Measurements from ENCODE around the gene TRRAP.
A peak's percentile ranks its signal among the peaks of the same experiment; 100 is the strongest.

Gene TRRAP

GRCh38 chr7:98943336-98943735 lies 65.0 kb downstream of the TRRAP start:
- Histone ChIP-seq H2BK12ac (ENCODE audit: low read length in 2 of 2) (no peak overlapping the region), H4K91ac (ENCODE audit: low read length) (no peak overlapping the region), H2BK5ac (ENCODE audit: low read depth, low read length, poor library complexity, severe bottlenecking) (no peak overlapping the region), H3K4ac (ENCODE audit: low read depth in 1 of 2, low read length in 2 of 2) (no peak overlapping the region), H3K27me3 (ENCODE audit: control insufficient read depth in 1 of 2, insufficient read depth in 1 of 2, low read length in 2 of 2) (no peaks in the 10 kb centered on the region), H3K4me1 (ENCODE audit: control insufficient read depth, insufficient read depth, low read depth, low read length) (peaks cover 3% of the 10 kb centered on the region), H2AFZ (ENCODE audit: low read depth, low read length) (no peak overlapping the region), H3K4me3 (ENCODE audit: insufficient read depth in 1 of 2, low read depth in 1 of 2, low read length in 2 of 2) (no peak overlapping the region), H3K14ac (ENCODE audit: low read length in 2 of 2) (no peak overlapping the region), H3K4me2 (ENCODE audit: low read length, poor library complexity, severe bottlenecking) (no peak overlapping the region), H3K9me3 (ENCODE audit: control insufficient read depth, low read length) (no peaks in the 10 kb centered on the region), H4K8ac (ENCODE audit: low read length) (no peak overlapping the region), H2AK5ac (ENCODE audit: low read length, severe bottlenecking) (no peak overlapping the region), H2BK120ac (ENCODE audit: low read depth, low read length) (no peak overlapping the region), H3K9ac (ENCODE audit: low read length) (no peak overlapping the region), H3K18ac (ENCODE audit: low read depth in 1 of 2, low read length in 2 of 2) (no peak overlapping the region), H3K27ac (ENCODE audit: low read length, poor library complexity, severe bottlenecking) (no peak overlapping the region), H2BK15ac (ENCODE audit: low read depth, poor library complexity, severe bottlenecking) (no peak overlapping the region), H3K36me3 (ENCODE audit: control insufficient read depth in 1 of 2, insufficient read depth in 2 of 2, low read depth in 1 of 2, low read length in 2 of 2) (peaks cover 54 to 92% of the 10 kb centered on the region in 2 experiments), H3K23ac (ENCODE audit: low read length in 2 of 2) (no peak overlapping the region), H3K79me1 (replicated peaks; ENCODE audit: low read length, poor library complexity, severe bottlenecking) (peaks cover 43% of the 10 kb centered on the region)
- no peak for DNase-seq
- WGBS, result over 99% methylated on average over 5 of the region's 6 CpGs

GRCh38 chr7:98944386-98944785 lies 66.1 kb downstream of the TRRAP start:
- no peak overlapping the region for H4K91ac ChIP-seq (ENCODE audit: low read length)
- peaks cover 46% of the 10 kb centered on the region for H3K79me1 ChIP-seq (replicated peaks; ENCODE audit: low read length, poor library complexity, severe bottlenecking)
- H2AFZ ChIP-seq (ENCODE audit: low read depth, low read length), result no peak overlapping the region
- no peak overlapping the region for H3K27ac ChIP-seq (ENCODE audit: low read length, poor library complexity, severe bottlenecking)
- DNase-seq, result no peak
- no peak overlapping the region for H4K8ac ChIP-seq (ENCODE audit: low read length)
- H2BK120ac ChIP-seq (ENCODE audit: low read depth, low read length), result no peak overlapping the region
- WGBS, result 92% methylated on average over 4 of the region's 4 CpGs
- no peak overlapping the region for H3K4ac ChIP-seq (ENCODE audit: low read depth in 1 of 2, low read length in 2 of 2)
- no peak overlapping the region for H3K4me3 ChIP-seq (ENCODE audit: insufficient read depth in 1 of 2, low read depth in 1 of 2, low read length in 2 of 2)
- H3K23ac ChIP-seq (ENCODE audit: low read length in 2 of 2), result no peak overlapping the region
- no peak overlapping the region for H2BK5ac ChIP-seq (ENCODE audit: low read depth, low read length, poor library complexity, severe bottlenecking)
- H2AK5ac ChIP-seq (ENCODE audit: low read length, severe bottlenecking), result no peak overlapping the region
- no peak overlapping the region for H2BK12ac ChIP-seq (ENCODE audit: low read length in 2 of 2)
- no peak overlapping the region for H2BK15ac ChIP-seq (ENCODE audit: low read depth, poor library complexity, severe bottlenecking)
- H3K4me2 ChIP-seq (ENCODE audit: low read length, poor library complexity, severe bottlenecking), result no peak overlapping the region
- peaks cover 3% of the 10 kb centered on the region for H3K4me1 ChIP-seq (ENCODE audit: control insufficient read depth, insufficient read depth, low read depth, low read length)
- peaks cover 62 to 92% of the 10 kb centered on the region in 2 experiments for H3K36me3 ChIP-seq (ENCODE audit: control insufficient read depth in 1 of 2, insufficient read depth in 2 of 2, low read depth in 1 of 2, low read length in 2 of 2)
- H3K9ac ChIP-seq (ENCODE audit: low read length), result no peak overlapping the region
- no peak overlapping the region for H3K18ac ChIP-seq (ENCODE audit: low read depth in 1 of 2, low read length in 2 of 2)
- no peaks in the 10 kb centered on the region for H3K9me3 ChIP-seq (ENCODE audit: control insufficient read depth, low read length)
- no peak overlapping the region for H3K14ac ChIP-seq (ENCODE audit: low read length in 2 of 2)
- H3K27me3 ChIP-seq (ENCODE audit: control insufficient read depth in 1 of 2, insufficient read depth in 1 of 2, low read length in 2 of 2), result no peaks in the 10 kb centered on the region

- H3K4ac ChIP-seq (ENCODE audit: low read depth in 1 of 2, low read length in 2 of 2), result no peak overlapping the region
- H2AFZ ChIP-seq (ENCODE audit: low read depth, low read length), result no peak overlapping the region
- no peak overlapping the region for H3K9ac ChIP-seq (ENCODE audit: low read length)
- H3K27ac ChIP-seq (ENCODE audit: low read length, poor library complexity, severe bottlenecking), result no peak overlapping the region
- no peak overlapping the region for H4K91ac ChIP-seq (ENCODE audit: low read length)
- H2AK5ac ChIP-seq (ENCODE audit: low read length, severe bottlenecking), result no peak overlapping the region
- no peak overlapping the region for H3K4me2 ChIP-seq (ENCODE audit: low read length, poor library complexity, severe bottlenecking)
- H3K14ac ChIP-seq (ENCODE audit: low read length in 2 of 2), result no peak overlapping the region
- H2BK12ac ChIP-seq (ENCODE audit: low read length in 2 of 2), result no peak overlapping the region
- no peak overlapping the region for H2BK120ac ChIP-seq (ENCODE audit: low read depth, low read length)
- no peak overlapping the region for H3K18ac ChIP-seq (ENCODE audit: low read depth in 1 of 2, low read length in 2 of 2)
- H3K36me3 ChIP-seq (ENCODE audit: control insufficient read depth in 1 of 2, insufficient read depth in 2 of 2, low read depth in 1 of 2, low read length in 2 of 2), result peaks cover 64 to 93% of the 10 kb centered on the region in 2 experiments
- no peak overlapping the region for H2BK15ac ChIP-seq (ENCODE audit: low read depth, poor library complexity, severe bottlenecking)
- WGBS, result 92% methylated on average over 6 of the region's 7 CpGs
- no peaks in the 10 kb centered on the region for H3K27me3 ChIP-seq (ENCODE audit: control insufficient read depth in 1 of 2, insufficient read depth in 1 of 2, low read length in 2 of 2)
- H3K4me3 ChIP-seq (ENCODE audit: insufficient read depth in 1 of 2, low read depth in 1 of 2, low read length in 2 of 2), result no peak overlapping the region
- DNase-seq, result no peak
- peaks cover 48% of the 10 kb centered on the region for H3K79me1 ChIP-seq (replicated peaks; ENCODE audit: low read length, poor library complexity, severe bottlenecking)
- H3K23ac ChIP-seq (ENCODE audit: low read length in 2 of 2), result no peak overlapping the region
- no peak overlapping the region for H2BK5ac ChIP-seq (ENCODE audit: low read depth, low read length, poor library complexity, severe bottlenecking)
- no peak overlapping the region for H4K8ac ChIP-seq (ENCODE audit: low read length)
- no peaks in the 10 kb centered on the region for H3K9me3 ChIP-seq (ENCODE audit: control insufficient read depth, low read length)
- peaks cover 5% of the 10 kb centered on the region for H3K4me1 ChIP-seq (ENCODE audit: control insufficient read depth, insufficient read depth, low read depth, low read length)
Measured at GRCh38 chr7:98945852-98946251, 67.5 kb downstream of the TRRAP start.

GRCh38 chr7:98946389-98946788 lies 68.1 kb downstream of the TRRAP start:
- Histone ChIP-seq H3K36me3 (ENCODE audit: control insufficient read depth in 1 of 2, insufficient read depth in 2 of 2, low read depth in 1 of 2, low read length in 2 of 2) (peaks cover 60 to 93% of the 10 kb centered on the region in 2 experiments), H3K4me1 (ENCODE audit: control insufficient read depth, insufficient read depth, low read depth, low read length) (peaks cover 5% of the 10 kb centered on the region), H3K18ac (ENCODE audit: low read depth in 1 of 2, low read length in 2 of 2) (no peak overlapping the region), H3K27me3 (ENCODE audit: control insufficient read depth in 1 of 2, insufficient read depth in 1 of 2, low read length in 2 of 2) (no peaks in the 10 kb centered on the region), H2AFZ (ENCODE audit: low read depth, low read length) (no peak overlapping the region), H3K4me3 (ENCODE audit: insufficient read depth in 1 of 2, low read depth in 1 of 2, low read length in 2 of 2) (no peak overlapping the region), H2AK5ac (ENCODE audit: low read length, severe bottlenecking) (no peak overlapping the region), H3K4ac (ENCODE audit: low read depth in 1 of 2, low read length in 2 of 2) (no peak overlapping the region), H4K91ac (ENCODE audit: low read length) (peak overlapping the region; percentile 84), H3K27ac (ENCODE audit: low read length, poor library complexity, severe bottlenecking) (no peak overlapping the region), H3K23ac (ENCODE audit: low read length in 2 of 2) (no peak overlapping the region), H3K79me1 (replicated peaks; ENCODE audit: low read length, poor library complexity, severe bottlenecking) (peaks cover 45% of the 10 kb centered on the region), H2BK5ac (ENCODE audit: low read depth, low read length, poor library complexity, severe bottlenecking) (no peak overlapping the region), H3K9ac (ENCODE audit: low read length) (no peak overlapping the region), H3K14ac (ENCODE audit: low read length in 2 of 2) (peak overlapping the region in 1 of 2 experiments; percentile 91), H2BK120ac (ENCODE audit: low read depth, low read length) (no peak overlapping the region), H2BK12ac (ENCODE audit: low read length in 2 of 2) (no peak overlapping the region), H4K8ac (ENCODE audit: low read length) (no peak overlapping the region), H3K4me2 (ENCODE audit: low read length, poor library complexity, severe bottlenecking) (no peak overlapping the region), H2BK15ac (ENCODE audit: low read depth, poor library complexity, severe bottlenecking) (no peak overlapping the region), H3K9me3 (ENCODE audit: control insufficient read depth, low read length) (no peaks in the 10 kb centered on the region)
- no peak for DNase-seq
- 98% methylated on average over 8 of the region's 8 CpGs for WGBS
